AG09319 (cell line): Measurements from ENCODE around the gene LCAT.

Experiments used
- DNase-seq: peaks from one replicate; pipeline ENCODE4 v3.0.0-alpha.2; 2010; ENCODE audit warnings: low read depth; ENCODE audit errors: extremely low read depth
- CTCF ChIP-seq: IDR thresholded peaks from 2 replicates; pipeline ENCODE4 v1.5.1; 2011; ENCODE audit warnings: low read depth, mild to moderate bottlenecking, inconsistent platforms, low read length, moderate library complexity

The LCAT gene

GRCh38 chr16:67914758-67915495 is 29.0 kb downstream of the LCAT start:
- no peak for DNase-seq
- no peak for TF ChIP-seq CTCF

- peak; percentile 42 for DNase-seq
- no peak for TF ChIP-seq CTCF
Observed at GRCh38 chr16:67910158-67910557, 33.8 kb downstream of the LCAT start.

- TF ChIP-seq CTCF = no peak
Observed at GRCh38 chr16:67909056-67909742, 34.7 kb downstream of the LCAT start.

GRCh38 chr16:67907397-67908180 is 36.3 kb downstream of the LCAT start:
- DNase-seq = no peak
- no peak for TF ChIP-seq CTCF

More at GRCh38 chr16:67909056-67909742, 34.7 kb downstream of the LCAT start:
- no peak for DNase-seq

- no peak for DNase-seq
- no peak for TF ChIP-seq CTCF
Observed at GRCh38 chr16:67902831-67903230, 41.1 kb downstream of the LCAT start.

GRCh38 chr16:67901734-67902133 is 42.2 kb downstream of the LCAT start:
- no peak for TF ChIP-seq CTCF
- DNase-seq = no peak

GRCh38 chr16:67897231-67897630 is 46.7 kb downstream of the LCAT start:
- TF ChIP-seq CTCF = no peak
- no peak for DNase-seq
